Fibroblast of lung (primary cell): ENCODE data around the gene ANKRD18B. TPM values are rescaled to one million over a fixed set of nuclear protein-coding genes. Genes with fewer than 3 reads are reported as not detected.
"Not testable (repeated sequence)": the region's sequence is repeated elsewhere in the genome, so short reads cannot be mapped to it uniquely, and the experiment has no call there.

Experiments
- DNase-seq, 2 donors: peaks; one replicate each; pipeline versions ENCODE4 v3.0.0 to v3.0.0-alpha.2; 2010; ENCODE audit warnings: low read depth in 2 of 2
- H2AFZ ChIP-seq: 2 replicates; pipeline ENCODE4 v1.5.1; 2012; ENCODE audit warnings: low read length, control low read depth, inconsistent platforms
- H3K27ac ChIP-seq: 2 replicates; pipeline ENCODE4 v1.5.1; 2011; ENCODE audit warnings: low read length, control low read depth; ENCODE audit not compliant: insufficient read depth
- H3K27me3 ChIP-seq: 2 replicates; pipeline ENCODE4 v1.5.1; 2011; ENCODE audit warnings: mild to moderate bottlenecking, low read length; ENCODE audit not compliant: control insufficient read depth, insufficient read depth
- H3K36me3 ChIP-seq: 2 replicates; pipeline ENCODE4 v1.5.1; 2011; ENCODE audit warnings: low read length; ENCODE audit not compliant: control insufficient read depth, insufficient read depth
- H3K4me1 ChIP-seq: 2 replicates; pipeline ENCODE4 v1.5.1; 2011; ENCODE audit warnings: low read length; ENCODE audit not compliant: control insufficient read depth, insufficient read depth; ENCODE audit errors: extremely low read depth
- H3K4me2 ChIP-seq: 2 replicates; pipeline ENCODE4 v1.5.1; 2011; ENCODE audit warnings: low read length, control low read depth; ENCODE audit not compliant: insufficient read depth; ENCODE audit errors: extremely low read depth
- H3K4me3 ChIP-seq, 4 experiments: fragments of 200-600 bp in 1 of 4; sonication (generic) in 1 of 4; replicated peaks in 1 of 4; 2 replicates each; pipeline ENCODE4 v1.5.1; 2011 to 2016; ENCODE audit warnings: low read length in 4 of 4, low read depth in 3 of 4, mild to moderate bottlenecking in 3 of 4, control low read depth in 2 of 4, inconsistent platforms in 1 of 4, mixed read lengths in 1 of 4; ENCODE audit not compliant: insufficient read depth in 1 of 4; ENCODE audit errors: control extremely low read depth in 1 of 4
- H3K79me2 ChIP-seq: 2 replicates; pipeline ENCODE4 v1.5.1; 2012; ENCODE audit warnings: mild to moderate bottlenecking, low read length, inconsistent platforms; ENCODE audit not compliant: control insufficient read depth, insufficient read depth
- H3K9ac ChIP-seq: 2 replicates; pipeline ENCODE4 v1.5.1; 2011; ENCODE audit warnings: mild to moderate bottlenecking, low read length, control low read depth; ENCODE audit not compliant: insufficient read depth
- H3K9me3 ChIP-seq: 2 replicates; pipeline ENCODE4 v1.5.1; 2012; ENCODE audit warnings: low read depth, low read length; ENCODE audit not compliant: control insufficient read depth, insufficient read depth
- H4K20me1 ChIP-seq: 2 replicates; pipeline ENCODE4 v1.5.1; 2011; ENCODE audit warnings: low read length; ENCODE audit not compliant: control insufficient read depth, insufficient read depth; ENCODE audit errors: extremely low read depth
- CTCF ChIP-seq, 2 donors: IDR thresholded peaks in 1 of 2; conservative IDR thresholded peaks in 1 of 2; 1 replicate in 1 of 2; 2 replicates in 1 of 2; pipeline ENCODE4 v1.5.1; 2011 to 2012; ENCODE audit warnings: low read length in 2 of 2, control low read depth in 1 of 2, inconsistent platforms in 1 of 2, low read depth in 1 of 2, mild to moderate bottlenecking in 1 of 2
- EZH2 ChIP-seq: IDR thresholded peaks from 2 replicates; pipeline ENCODE4 v1.5.1; 2012; ENCODE audit warnings: low read length, control low read depth, mild to moderate bottlenecking; ENCODE audit errors: missing control alignments
- polyA plus RNA-seq, 2 donors: library from polyadenylated mRNA; depleted of rRNA in 1 of 2; stranded (reverse) in 1 of 2; unstranded in 1 of 2; fragments of >200 nt; gene quantifications; 2 replicates each; pipeline ENCODE4 v1.2.1, GENCODE V29; 2011 to 2012; ENCODE audit warnings: missing spikeins in 1 of 2
- total RNA-seq: library from RNA; depleted of rRNA; stranded (reverse); fragments of >200 nt; gene quantifications from 2 replicates; pipeline ENCODE4 v1.2.1, GENCODE V29; 2014

ANKRD18B gene
- total and polyA plus RNA-seq, 2 donors (not counting 1 experiment from before 2014, with no cell fraction given): 0.17 to 0.82 TPM

DNA sequence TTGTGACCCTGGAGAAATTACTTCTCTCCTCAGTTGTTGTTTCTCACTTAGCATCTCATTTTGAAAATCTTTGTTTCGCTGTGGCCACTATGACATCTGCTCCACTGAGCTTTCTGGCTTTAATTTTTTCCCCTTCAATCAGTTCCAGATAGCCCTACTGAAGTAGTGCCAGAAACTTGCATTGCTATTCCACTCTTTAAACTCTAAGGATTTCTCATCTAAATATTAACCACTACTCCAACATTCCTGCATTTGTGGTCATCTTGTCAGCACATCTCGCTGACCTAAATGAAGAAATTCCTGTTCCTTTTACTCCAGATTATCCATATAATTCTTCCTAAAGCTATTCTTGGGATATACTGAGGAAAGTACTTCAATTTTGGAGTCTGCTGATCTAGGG, 35.0 kb upstream of the ANKRD18B start:
- Histone ChIP-seq H3K27me3 (no peaks in the 10 kb centered on the region), H4K20me1 (no peaks in the 10 kb centered on the region), H3K9me3 (no peaks in the 10 kb centered on the region), H3K27ac (no peak overlapping the region), H3K36me3 (no peaks in the 10 kb centered on the region), H3K4me2 (peak overlapping the region; percentile 51), H3K79me2 (no peaks in the 10 kb centered on the region), H3K9ac (no peak overlapping the region), H3K4me3 (no peak overlapping the region), H3K4me1 (no peaks in the 10 kb centered on the region), H2AFZ (no peak overlapping the region)
- peak; percentile 27 to 78 for DNase-seq
- TF ChIP-seq CTCF (conservative IDR thresholded peaks at IDR 0.05 in 1 of 2, IDR thresholded peaks at IDR 0.05 in 1 of 2; ENCODE audit: low read depth in 1 of 2, low read length in 2 of 2): no peak
- no peak for TF ChIP-seq EZH2

GRCh38 chr9:33493819-33494218, 30.2 kb upstream of the ANKRD18B start:
- not testable (repeated sequence) for H2AFZ ChIP-seq, H3K4me3 ChIP-seq, H3K27ac ChIP-seq, H3K27me3 ChIP-seq, H3K9ac ChIP-seq, H3K9me3 ChIP-seq, H4K20me1 ChIP-seq, DNase-seq, H3K4me2 ChIP-seq, H3K79me2 ChIP-seq, H3K36me3 ChIP-seq, H3K4me1 ChIP-seq

DNA sequence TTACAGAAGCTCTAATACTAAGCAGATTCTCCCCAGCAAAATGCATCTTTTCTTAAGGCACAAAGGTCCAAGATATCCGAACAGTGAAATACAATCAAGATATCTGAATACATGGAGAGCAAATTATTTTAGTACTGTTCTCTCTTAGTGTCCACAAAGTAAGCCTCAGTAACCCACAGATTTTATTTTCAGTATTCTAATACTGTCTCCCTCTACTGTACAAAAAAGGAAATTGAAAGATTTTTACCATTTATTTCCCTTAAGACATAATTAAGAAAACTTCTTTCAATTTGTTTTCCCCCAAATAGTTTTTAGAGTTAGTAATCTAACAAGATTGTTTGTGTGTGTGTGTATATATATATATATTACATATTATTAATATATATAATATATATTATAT, 25.7 kb upstream of the ANKRD18B start:
- Histone ChIP-seq H3K27me3 (no peaks in the 10 kb centered on the region), H4K20me1 (no peaks in the 10 kb centered on the region), H3K79me2 (no peaks in the 10 kb centered on the region), H3K9me3 (no peaks in the 10 kb centered on the region), H3K9ac (no peak overlapping the region), H3K4me3 (no peak overlapping the region), H3K36me3 (no peaks in the 10 kb centered on the region), H3K27ac (no peak overlapping the region), H3K4me1 (no peaks in the 10 kb centered on the region), H2AFZ (no peak overlapping the region), H3K4me2 (no peak overlapping the region)
- TF ChIP-seq CTCF (conservative IDR thresholded peaks at IDR 0.05 in 1 of 2, IDR thresholded peaks at IDR 0.05 in 1 of 2; ENCODE audit: low read depth in 1 of 2, low read length in 2 of 2) (peak in 1 of 2 donors; percentile 34), EZH2 (no peak)
- DNase-seq: peak in 1 of 2 donors; percentile 42
